NCI-H187 treated with DMSO at 0.1 percent for 48 hours (cell line): ENCODE data around the gene MYCBPAP.

Source experiments
- DNase-seq: peaks from one replicate; lab custom pipeline; 2025; lab: John Stamatoyannopoulos, UW

MYCBPAP gene

DNA sequence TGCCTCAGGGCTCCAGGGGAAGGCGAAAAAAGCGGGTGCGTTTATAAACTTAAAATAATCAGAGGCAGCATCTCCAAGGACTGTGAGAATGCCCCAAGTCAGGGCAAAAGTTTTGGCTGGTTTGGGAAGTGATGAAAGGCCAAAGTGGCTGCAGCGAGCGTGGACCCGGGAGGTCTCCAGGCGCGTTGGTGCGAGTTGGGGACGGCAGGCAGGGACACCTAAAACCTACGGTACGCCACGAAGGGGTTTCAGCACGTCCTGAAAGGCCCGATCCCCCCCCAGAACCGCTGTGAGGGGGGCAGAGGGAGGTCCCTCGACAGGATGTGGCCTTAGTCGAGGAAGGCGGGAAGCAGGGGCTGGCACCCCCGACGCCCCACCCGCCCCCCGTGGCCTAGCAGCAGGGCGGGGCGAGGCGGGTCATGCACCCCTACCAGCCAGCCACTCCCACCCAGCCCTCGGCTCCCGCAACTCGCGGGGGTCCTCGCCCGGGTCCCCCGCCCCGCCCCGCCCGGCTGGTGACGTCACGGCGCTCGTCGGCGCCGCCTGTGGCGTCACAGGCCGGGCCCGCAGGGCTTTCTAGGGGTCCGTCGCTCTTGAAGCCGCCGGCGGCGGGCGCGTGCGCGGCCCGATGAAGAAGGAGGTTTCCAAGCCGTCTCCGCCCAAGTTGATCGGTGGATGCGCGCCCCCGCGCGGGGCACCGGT lies at the start of gene MYCBPAP:
TSS of gene MYCBPAP (plus strand) at position 569 of the 702 bp plus-strand sequence. CDS start 236 bp downstream, outside the sequence.
- no peak for DNase-seq

- no peak for DNase-seq
These were observed 49.2 kb upstream of the MYCBPAP start for GRCh38 chr17:50458701-50459676.

- no peak for DNase-seq
These were observed 48.5 kb upstream of the MYCBPAP start for GRCh38 chr17:50459756-50460155.

DNA sequence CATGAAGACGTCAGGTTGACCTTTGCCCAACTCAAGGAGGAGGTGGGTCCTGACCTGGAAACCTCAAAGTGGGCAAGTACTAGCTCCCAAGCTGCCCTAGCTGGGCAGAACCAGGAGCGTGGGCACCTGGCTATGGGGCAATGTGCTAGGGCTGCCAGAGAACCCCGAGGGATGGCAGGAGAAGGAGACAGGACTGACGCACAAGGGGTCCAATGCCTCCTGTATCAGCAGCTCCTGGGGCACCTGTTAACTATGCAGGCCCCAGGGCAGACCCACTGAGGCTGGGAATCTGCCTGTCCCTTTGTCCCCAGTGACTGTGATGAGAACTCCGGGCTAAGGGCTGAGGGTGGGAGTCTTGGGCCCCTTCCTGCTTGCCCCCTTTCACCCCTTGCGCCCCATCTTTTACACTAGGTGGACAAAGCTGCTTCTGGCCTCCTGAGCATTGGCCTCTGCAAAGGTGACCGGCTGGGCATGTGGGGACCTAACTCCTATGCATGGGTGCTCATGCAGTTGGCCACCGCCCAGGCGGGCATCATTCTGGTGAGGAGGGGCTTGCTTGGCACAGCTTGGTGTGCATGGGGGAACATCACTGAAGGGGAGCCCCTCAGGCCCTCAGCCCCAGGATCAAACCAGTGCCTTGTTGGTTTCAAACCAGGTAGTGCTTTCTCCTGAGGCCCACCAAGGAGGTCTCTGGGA lies 47.3 kb upstream of the MYCBPAP start:
- DNase-seq: no peak

DNA sequence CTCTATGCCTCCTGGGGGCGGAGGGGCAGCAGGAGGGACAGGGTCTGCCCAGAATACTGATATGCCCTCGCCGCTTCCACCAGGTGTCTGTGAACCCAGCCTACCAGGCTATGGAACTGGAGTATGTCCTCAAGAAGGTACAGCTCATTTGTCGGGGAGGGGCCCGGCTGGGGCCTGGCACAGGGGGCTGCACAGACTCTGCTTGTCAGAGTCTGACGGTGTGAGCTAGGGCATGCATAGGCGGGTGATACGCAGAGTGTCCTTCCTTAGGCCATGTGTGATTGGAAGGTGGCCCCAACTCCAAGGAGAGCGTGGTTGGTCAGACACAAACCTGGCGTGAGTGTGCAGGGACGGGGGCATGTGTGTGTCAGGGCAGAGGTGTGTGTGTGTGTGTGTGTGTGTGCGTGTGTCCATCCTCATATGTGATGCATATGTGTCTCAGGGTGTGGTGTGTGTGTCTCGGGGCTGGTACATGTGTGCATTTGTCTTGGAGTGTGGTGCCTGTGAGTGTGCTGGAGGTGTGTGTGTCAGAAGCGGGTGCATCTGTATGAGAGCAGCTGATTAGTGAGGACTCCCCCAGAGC lies 46.6 kb upstream of the MYCBPAP start:
- DNase-seq: no peak

GRCh38 chr17:50462446-50462845 lies 45.8 kb upstream of the MYCBPAP start:
- DNase-seq: no peak

DNA sequence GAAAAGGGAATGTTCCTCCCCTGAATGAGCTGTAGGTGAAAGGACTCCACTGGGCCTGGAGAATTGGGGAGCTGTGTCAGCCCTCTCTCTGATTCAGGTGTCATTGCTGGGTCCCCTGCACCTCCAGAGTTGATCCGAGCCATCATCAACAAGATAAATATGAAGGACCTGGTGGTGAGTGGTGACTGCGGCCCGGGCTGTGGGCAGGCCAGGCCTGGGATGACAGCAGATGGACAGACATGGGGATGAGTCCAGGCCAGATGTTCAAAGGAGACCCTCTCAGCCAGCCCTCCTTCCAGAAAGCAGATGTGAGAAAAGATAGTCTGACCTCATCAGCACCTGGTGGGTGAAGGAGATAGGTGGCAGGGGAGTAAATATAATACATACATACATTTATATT lies 44.1 kb upstream of the MYCBPAP start:
- no peak for DNase-seq

DNA sequence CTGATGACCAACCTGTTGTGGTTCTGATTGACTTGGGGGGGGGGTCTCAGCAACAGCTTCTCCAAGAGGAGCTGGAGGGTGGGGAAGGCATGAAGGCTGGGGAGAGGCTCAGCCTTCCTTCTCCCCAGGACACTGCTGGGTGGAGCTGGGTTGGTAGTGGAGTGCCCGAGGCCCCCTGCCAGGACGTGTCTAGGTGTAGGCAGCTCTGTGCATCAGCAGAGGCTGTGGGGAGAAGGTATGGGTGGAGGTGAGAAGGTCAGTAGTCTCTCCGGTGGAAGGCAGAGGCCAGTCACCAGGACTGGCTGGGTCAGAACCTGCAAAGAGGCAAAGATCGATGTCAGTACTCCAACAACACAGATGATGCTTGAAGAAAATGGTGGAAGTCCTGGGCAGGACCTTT lies 43.5 kb upstream of the MYCBPAP start:
- DNase-seq: no peak

DNA sequence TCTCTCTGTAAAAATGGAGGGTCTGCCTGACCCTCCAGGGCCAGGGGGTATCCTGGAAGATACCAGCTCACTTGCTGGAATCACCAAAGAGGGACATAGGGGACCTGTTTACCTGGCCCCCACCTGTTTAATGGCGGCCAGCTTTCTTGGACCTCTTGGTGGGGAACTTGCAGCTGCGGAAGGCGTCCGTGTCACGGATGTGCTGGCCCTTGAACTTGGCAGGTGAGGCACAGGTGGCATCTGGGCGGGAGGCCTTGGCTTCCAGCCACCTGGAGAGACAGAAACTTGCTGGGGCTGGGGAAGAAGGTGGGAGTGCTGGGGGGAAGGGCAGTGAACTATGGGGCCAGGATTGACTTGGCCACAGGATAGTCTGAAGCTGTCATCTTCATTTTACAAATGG lies 43.1 kb upstream of the MYCBPAP start:
- no peak for DNase-seq

GRCh38 chr17:50465635-50466034 lies 42.6 kb upstream of the MYCBPAP start:
- DNase-seq: no peak

DNA sequence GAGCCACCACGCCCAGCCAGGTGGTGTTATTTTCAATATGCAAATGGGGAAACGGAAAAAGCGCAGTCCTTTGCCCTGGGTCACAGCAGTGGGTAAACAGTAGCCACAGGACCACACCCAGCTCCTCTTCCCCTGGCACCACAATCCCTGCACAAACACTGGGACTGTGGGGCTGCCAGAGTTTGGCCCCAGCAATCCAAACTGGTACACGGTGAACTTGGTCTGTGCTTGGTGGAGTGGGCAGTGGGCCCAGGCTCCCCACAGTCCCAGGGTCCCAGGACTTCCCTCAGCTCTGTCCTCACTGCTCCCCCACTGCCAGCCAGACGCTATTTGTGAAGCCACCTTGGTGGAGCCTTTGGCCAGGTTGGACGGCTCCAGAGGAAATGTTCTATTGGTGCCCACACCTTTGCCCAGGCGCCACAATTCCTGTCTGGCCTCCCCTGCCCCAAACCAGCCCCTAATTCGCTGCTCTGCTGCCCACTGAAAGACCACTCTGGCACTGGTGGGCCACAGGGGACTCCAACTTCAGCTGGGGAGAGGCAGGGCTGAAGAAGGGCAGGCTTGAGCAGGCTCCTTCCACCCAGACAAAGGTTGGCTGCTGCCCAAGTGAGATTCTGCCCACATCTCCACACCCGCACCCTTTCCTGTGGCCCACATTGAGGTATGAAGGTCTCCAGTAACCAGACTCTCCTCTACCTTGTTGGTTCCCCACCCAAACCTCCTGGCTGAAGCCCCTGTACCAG lies 41.7 kb upstream of the MYCBPAP start:
- DNase-seq: no peak

- DNase-seq: no peak
These were observed 41.0 kb upstream of the MYCBPAP start for GRCh38 chr17:50467114-50467854.

- DNase-seq: no peak
These were observed 40.4 kb upstream of the MYCBPAP start for GRCh38 chr17:50467855-50468303.

DNA sequence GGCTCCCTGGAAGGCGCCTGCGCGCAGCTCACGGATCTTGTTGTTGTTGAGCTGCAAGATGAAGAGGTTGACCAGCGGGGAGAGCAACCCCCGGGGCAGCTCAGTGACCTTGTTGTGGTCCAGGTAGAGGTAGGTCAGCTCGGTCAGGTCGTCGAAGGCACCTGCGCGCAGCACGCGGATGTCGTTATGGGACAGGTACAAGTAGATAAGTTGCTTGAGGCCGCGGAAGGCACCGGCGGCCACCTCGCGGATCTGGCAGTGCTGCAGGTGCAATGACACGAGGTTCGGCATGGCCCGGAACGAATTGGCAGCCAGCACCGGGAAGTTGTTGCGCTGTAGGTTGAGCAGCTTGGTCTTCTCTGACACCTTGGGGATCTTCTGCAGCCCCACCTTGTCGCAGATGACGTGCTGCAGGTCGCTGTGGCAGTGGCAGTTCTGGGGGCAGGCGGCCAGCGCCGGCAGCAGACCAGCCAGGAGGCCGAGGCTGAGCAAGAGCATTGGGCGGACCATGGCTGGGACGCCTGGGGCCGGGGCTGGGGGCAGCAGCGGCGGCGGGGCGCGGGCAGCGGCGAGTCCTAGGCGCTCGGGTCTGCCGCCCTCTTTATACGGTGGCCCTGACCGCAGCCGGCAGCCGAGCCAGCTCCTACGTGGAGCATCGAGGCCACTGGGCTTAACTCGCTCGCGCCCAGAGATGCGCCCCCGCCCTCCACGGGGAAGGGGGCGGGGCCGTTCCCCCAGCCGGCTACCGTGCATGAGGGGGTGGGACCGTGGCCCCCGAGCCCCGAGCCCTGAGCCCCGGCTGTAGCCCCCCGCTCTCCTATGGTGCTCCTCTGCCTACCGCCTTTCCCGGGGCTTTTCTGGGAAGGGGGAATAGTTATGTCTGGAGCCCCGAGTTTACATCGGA lies 39.7 kb upstream of the MYCBPAP start, which contains the start of gene CHAD:
TSS of gene CHAD (minus strand) at position 577 of the 904 bp plus-strand sequence. CDS start at position 510, 67 bp downstream.
- DNase-seq: no peak

DNA sequence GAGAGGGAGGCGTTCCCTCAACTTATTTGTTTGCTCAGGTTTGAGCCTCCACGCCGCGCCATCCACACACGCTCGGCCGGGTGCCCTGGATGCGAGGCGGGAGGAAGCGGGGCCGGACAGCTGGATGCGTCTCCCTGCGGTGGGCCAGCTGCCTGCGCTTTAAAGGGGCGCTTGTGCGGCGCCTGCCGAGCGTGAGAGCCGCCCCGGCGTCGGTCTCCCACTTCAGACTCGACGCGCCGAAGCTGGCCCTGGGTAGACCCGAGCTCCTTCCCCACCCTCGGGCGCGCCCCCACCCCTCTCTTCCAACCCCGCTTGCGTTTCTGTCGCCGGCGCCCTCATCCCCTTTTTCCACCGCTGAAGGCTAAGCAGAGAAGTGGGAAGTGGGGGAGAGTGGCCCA lies 39.0 kb upstream of the MYCBPAP start:
- DNase-seq: no peak

- no peak for DNase-seq
These were observed 38.5 kb upstream of the MYCBPAP start for GRCh38 chr17:50469671-50470305.

DNA sequence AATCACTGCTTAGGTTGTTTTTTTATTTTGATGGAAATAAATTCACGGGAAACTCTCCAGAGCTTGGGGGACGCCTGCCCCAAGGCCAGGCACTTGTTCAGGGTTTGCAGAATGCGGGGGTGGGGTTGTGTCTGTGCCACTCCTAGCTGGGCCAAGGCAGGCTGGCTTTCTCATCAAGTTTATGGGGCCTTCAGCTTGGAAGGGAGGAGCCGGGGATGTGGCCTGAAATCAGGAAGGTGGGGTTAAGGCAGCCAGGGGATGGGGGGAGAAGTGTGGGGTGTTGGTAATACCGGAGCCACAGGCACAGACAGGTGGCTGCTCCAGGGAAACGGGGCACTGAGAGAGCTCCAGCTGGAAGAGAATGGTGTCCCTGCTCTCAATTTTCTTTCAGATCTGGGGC lies 37.8 kb upstream of the MYCBPAP start:
- DNase-seq: no peak

- no peak for DNase-seq
These were observed 37.0 kb upstream of the MYCBPAP start for GRCh38 chr17:50471009-50471905.
